HG03066 (cell line): Measurements from ENCODE around the gene JSRP1.

ENCODE experiments used
- ATAC-seq: cut with Tn5 transposase; IDR thresholded peaks from one replicate; pipeline ENCODE4 v1.9.1; 2021; ENCODE audit warnings: low read depth; ENCODE audit not compliant: unreplicated experiment

JSRP1 gene

DNA sequence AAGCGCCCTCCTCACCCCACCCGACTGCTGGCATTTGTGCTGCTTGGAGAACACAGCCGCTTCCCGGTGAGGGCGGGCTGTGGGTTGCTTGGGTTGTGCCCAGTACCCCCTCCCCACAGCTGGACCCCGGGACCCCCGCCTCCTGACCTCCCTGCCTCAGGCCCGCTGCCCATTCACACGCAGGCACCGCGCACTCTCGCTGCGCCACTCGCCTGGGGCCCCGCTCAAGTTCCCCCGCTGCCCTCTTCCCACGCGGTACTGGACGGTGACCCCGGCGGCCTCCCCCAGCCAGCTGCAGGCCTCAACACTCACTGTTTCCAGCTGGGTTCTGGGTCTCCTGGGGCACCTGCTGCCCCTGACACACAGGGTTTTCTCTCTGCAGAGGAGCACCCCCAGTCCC is 36.5 kb downstream of the JSRP1 start:
- ATAC-seq = no peak

GRCh38 chr19:2217591-2217990 is 38.6 kb downstream of the JSRP1 start:
- ATAC-seq = no peak

GRCh38 chr19:2216361-2217225 is 39.6 kb downstream of the JSRP1 start:
- no peak for ATAC-seq

GRCh38 chr19:2215281-2215751 is 40.9 kb downstream of the JSRP1 start:
- ATAC-seq = no peak

DNA sequence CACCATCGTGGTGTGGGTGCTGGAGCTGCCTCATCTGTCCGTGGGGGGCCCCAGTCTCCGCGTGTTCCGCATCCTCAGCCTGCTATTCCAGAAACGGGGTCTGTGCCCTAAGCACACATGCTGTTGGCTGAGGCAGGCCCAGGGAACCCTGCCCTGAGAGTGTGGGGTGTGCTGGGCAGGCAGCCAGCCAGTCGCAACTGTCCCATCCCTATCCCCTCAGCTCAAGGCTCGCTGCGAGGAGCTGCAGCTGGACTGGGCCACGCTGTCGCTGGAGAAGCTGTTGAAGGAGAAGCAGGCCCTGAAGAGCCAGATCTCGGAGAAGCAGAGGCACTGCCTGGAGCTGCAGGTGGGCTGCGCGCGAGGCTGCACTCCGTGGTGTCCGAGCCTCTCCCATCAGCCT is 42.0 kb downstream of the JSRP1 start:
- no peak for ATAC-seq

- ATAC-seq = no peak
These were observed 42.4 kb downstream of the JSRP1 start for GRCh38 chr19:2213799-2214198.

DNA sequence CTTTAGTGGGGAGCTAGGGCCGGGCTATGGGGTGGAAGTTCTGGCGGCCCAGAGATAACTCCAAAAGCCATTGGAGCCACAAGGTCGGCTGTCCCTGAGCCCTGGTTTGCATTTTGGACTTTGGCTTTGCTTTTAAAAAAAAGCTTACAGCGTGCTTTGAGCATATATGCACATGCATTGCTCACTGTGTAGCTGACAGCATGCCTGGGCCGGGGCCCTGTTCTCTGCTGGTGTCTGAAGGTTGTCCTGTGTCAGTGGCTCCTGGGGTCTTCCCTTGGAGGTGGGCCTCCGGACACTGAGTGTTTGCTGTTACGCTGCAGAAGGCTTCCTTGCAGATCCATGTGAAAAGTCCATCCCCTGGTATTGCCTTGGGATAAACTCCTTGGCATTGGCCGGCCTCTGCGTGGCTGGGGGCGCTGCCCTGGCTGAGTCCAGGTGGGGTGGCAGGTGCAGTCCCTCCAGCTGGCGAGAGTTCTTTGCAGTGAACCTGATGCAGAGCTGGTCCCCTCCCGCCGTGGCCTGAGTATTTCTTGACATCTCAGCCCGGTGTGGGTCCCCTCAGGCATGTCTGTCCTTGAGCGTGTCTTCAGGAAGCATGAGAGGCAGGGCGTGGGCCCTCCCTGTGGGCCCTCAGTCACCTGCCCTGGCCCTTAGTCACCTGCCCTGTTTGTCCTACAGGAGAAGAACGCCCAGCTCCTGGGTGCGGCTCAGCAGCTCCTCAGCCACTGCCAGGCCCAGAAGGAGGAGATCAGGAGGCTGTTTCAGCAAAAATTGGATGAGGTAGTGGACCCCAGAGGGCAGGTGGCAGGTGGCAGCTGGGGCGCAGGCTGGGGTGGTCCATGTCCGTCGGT is 43.1 kb downstream of the JSRP1 start:
- no peak for ATAC-seq

DNA sequence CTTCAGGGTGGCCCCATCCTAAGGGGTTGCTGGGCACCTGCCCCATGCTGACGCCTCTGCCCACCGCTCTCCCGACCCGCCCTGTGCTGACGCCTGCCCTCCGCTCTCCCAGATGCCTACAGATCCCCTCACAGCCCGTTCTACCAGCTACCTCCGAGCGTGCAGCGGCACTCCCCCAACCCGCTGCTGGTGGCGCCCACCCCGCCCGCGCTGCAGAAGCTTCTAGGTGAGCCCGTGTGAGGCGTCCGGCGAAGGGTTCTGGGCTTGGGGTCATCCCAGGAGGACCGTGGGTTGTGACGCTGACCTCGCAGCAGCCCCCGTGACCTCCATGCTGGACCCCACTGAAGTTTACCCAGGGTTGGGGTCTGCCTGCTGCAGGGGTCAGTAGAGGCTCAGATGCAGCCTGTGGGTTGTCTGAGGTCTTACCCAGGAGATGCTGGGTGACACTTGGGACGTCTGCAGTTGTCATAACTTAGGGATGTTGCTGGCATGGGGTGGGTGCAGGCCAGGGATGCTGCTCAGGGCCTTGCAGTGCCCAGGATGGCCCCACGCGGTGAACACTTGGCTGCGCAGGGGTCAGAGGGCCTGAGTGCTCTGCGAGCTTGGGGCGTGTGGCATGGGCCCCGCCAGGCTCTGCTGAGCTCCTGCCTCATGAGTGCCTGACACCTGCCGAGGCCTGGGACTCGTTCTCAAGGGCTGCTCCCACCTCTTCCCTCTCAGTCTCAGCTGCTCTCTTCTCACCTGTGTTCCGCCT is 45.1 kb downstream of the JSRP1 start:
- no peak for ATAC-seq

GRCh38 chr19:2210206-2210605 is 46.0 kb downstream of the JSRP1 start:
- ATAC-seq = no peak

GRCh38 chr19:2209408-2209807 is 46.8 kb downstream of the JSRP1 start:
- no peak for ATAC-seq

GRCh38 chr19:2208975-2209374 is 47.2 kb downstream of the JSRP1 start:
- ATAC-seq = no peak

GRCh38 chr19:2207991-2208860 is 48.0 kb downstream of the JSRP1 start:
- ATAC-seq = no peak

DNA sequence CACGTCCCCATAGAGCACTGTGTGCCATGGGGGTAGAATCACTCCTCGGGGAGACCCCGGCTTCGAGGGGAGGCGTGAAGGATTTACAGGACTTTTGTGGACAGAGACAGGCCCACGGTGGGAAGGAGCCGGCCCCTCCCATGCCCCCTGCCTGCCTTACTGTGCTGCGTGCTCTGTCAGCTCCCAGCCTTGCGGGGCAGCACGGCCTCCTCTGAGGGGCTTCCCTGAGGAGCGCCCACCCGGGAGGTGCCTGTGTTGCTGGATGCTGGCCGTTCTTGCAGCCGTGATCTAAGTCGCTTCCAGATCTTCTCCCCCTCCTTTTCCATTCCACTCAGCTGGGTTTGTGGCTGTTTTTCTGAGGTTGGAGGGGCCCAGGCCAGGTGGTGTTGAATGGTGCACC is 49.2 kb downstream of the JSRP1 start:
- no peak for ATAC-seq

- ATAC-seq = no peak
These were observed 53.9 kb downstream of the JSRP1 start for GRCh38 chr19:2202366-2202765.
